GM10248 (cell line): ENCODE results near the gene CACNG4.

Source experiments
- CTCF ChIA-PET: fragments of 300-600 bp; sonication (Branson Sonifier 250); formaldehyde crosslinking; extraction: SDS; loops from one replicate; lab custom pipeline; 2021; ENCODE audit warnings: antibody characterized with exemption; lab: Yijun Ruan, JAX
- POLR2A ChIA-PET: fragments of 350-650 bp; sonication (Branson Sonifier 250); formaldehyde crosslinking; extraction: SDS; loops from one replicate; lab custom pipeline; 2020; ENCODE audit warnings: antibody characterized with exemption; lab: Yijun Ruan, JAX
- DNase-seq: peaks from one replicate; pipeline ENCODE4 v3.0.0; 2012; ENCODE audit errors: extremely low spot score
- TF ChIP-seq, protein P1 (sequence below): IDR thresholded peaks from 2 replicates; pipeline ENCODE4 v1.5.1; 2012; ENCODE audit warnings: mild to moderate bottlenecking, low read depth; ENCODE audit errors: extremely low read depth, missing control alignments, control extremely low read depth

Gene CACNG4

GRCh38 chr17:67050471-67051154 lies 86.1 kb downstream of the CACNG4 start:
- ChIA-PET POLR2A (no interaction called here), CTCF (interaction anchor here (1.7 kb wide), 1 partner anchor 9 kb away, joined by 6 read pairs; no protein-coding TSS in a partner anchor)
- TF ChIP-seq, protein P1, sequence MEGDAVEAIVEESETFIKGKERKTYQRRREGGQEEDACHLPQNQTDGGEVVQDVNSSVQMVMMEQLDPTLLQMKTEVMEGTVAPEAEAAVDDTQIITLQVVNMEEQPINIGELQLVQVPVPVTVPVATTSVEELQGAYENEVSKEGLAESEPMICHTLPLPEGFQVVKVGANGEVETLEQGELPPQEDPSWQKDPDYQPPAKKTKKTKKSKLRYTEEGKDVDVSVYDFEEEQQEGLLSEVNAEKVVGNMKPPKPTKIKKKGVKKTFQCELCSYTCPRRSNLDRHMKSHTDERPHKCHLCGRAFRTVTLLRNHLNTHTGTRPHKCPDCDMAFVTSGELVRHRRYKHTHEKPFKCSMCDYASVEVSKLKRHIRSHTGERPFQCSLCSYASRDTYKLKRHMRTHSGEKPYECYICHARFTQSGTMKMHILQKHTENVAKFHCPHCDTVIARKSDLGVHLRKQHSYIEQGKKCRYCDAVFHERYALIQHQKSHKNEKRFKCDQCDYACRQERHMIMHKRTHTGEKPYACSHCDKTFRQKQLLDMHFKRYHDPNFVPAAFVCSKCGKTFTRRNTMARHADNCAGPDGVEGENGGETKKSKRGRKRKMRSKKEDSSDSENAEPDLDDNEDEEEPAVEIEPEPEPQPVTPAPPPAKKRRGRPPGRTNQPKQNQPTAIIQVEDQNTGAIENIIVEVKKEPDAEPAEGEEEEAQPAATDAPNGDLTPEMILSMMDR: no peak
- no peak for DNase-seq

GRCh38 chr17:67051155-67051538 lies 86.6 kb downstream of the CACNG4 start:
- TF ChIP-seq, protein P1: no peak
- CTCF ChIA-PET: interaction anchor here (1.7 kb wide), 1 partner anchor 10 kb away, joined by 6 read pairs; no protein-coding TSS in a partner anchor
- DNase-seq: no peak
- POLR2A ChIA-PET: no interaction called here

DNA sequence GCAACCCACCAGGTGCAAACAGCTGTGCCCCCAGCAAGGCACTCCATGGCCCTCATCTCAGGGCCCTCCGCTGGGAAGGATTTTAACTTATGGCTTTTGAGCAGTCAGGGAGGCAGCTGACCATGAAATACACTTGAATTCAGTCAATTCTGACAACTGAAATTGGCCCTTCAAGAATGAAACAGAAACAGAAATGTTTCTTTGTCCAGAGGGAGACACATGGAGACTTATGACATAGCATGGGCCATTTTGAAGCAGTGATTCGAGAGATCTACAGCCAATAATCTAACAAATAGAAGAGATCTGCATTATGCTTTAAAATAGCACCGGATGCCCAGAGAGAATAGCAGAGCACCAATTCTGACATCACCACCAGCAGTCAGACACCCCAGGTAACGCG lies 87.3 kb downstream of the CACNG4 start:
- no peak for DNase-seq
- TF ChIP-seq, protein P1: no peak
- POLR2A ChIA-PET: no interaction called here
- CTCF ChIA-PET: no interaction called here

DNA sequence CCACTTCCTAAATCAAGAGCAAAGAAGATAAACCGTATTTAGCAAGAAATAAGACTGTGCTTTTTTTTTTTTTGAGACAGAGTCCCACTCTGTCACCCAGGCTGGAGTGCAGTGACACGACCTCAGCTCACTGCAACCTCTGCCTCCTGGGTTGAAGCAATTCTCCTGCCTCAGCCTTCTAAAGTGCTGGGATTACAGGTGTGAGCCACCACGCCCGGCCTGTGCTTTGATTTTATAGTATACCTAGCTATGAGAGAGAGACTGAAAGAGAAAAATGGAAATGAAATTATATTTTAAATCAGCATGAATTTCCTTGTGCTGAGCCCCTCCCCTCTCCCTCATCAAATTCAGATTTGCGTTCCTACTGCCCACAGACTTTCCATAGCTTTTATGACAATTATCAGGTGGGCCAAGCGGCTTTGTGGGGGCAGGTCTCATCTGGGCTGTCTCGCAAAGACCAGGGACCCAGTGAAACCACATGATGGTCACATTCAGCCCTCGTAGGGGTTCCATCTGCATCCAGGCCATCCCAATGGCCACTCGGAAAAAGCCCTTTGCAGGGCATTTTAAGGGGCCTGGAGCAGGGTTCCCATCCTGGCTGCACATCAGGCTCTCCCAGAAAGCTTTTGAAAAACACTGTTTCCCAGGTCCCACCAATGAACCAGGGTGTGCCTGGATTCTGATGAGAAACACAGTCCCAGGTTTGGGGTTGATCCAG lies 88.4 kb downstream of the CACNG4 start:
- ChIA-PET POLR2A (no interaction called here), CTCF (no interaction called here)
- no peak for DNase-seq
- TF ChIP-seq, protein P1: no peak

GRCh38 chr17:67053438-67054000 lies 89.0 kb downstream of the CACNG4 start:
- POLR2A ChIA-PET: no interaction called here
- CTCF ChIA-PET: interaction anchor here (1.0 to 1.1 kb wide), 2 partner anchors 15 to 269 kb away, joined by 3 read pairs; no protein-coding TSS in a partner anchor
- no peak for DNase-seq
- TF ChIP-seq, protein P1: no peak

GRCh38 chr17:67054011-67054591 lies 89.6 kb downstream of the CACNG4 start:
- no peak for DNase-seq
- TF ChIP-seq, protein P1: no peak
- ChIA-PET POLR2A (no interaction called here), CTCF (interaction anchor here (1.0 to 1.1 kb wide), 2 partner anchors 14 to 269 kb away, joined by 3 read pairs; no protein-coding TSS in a partner anchor)
